ENCODE data around the gene HPN. TPM values are rescaled to one million over a fixed set of nuclear protein-coding genes. Genes with fewer than 3 reads are reported as not detected.

Gene HPN
- total and polyA plus RNA-seq, 2 of the 13 experiments (the other 11 are each of a cell fraction or from before 2014, with no cell fraction given) = 46.7 to 261 TPM

- TF ChIP-seq MTA3 (CRISPR knock-in tag; IDR thresholded peaks at IDR 0.05) (no peak), CEBPZ (IDR thresholded peaks at IDR 0.05; ENCODE audit: low read length) (no peak), ZNF484 (CRISPR knock-in tag; IDR thresholded peaks at IDR 0.05; ENCODE audit: borderline replicate concordance, low read depth) (no peak), MEIS2 (CRISPR knock-in tag; IDR thresholded peaks at IDR 0.05) (peak; percentile 55; the same call in 1 of the 2 replicates), ZNF879 (CRISPR knock-in tag; IDR thresholded peaks at IDR 0.05) (no peak), ZNF564 (CRISPR knock-in tag; IDR thresholded peaks at IDR 0.05) (0 out of 2 replicates have a peak, but pooled peaks have one; percentile 43), ZMYM4 (CRISPR knock-in tag; IDR thresholded peaks at IDR 0.05) (0 out of 2 replicates have a peak, but pooled peaks have one; percentile 5), MED1 (CRISPR knock-in tag; IDR thresholded peaks at IDR 0.05) (peak; percentile 57; the same call in 1 of the 2 replicates), ZSCAN9 (CRISPR knock-in tag; IDR thresholded peaks at IDR 0.05; ENCODE audit: borderline replicate concordance) (peak; percentile 48; the same call in 1 of the 2 replicates), SRSF4 (IDR thresholded peaks at IDR 0.05; ENCODE audit: low read depth, low read length, poor library complexity, severe bottlenecking) (no peak), ZNF414 (CRISPR knock-in tag; IDR thresholded peaks at IDR 0.05) (peak; percentile 53; the same call in 1 of the 2 replicates), PAXIP1 (CRISPR knock-in tag; conservative IDR thresholded peaks at IDR 0.05) (peak; percentile 17; the same call in 1 of the 2 replicates), SOX6 (IDR thresholded peaks at IDR 0.05) (no peak), SOX6 (CRISPR knock-in tag; IDR thresholded peaks at IDR 0.05) (peak; percentile 13; the same call in 1 of the 2 replicates), MAZ (IDR thresholded peaks at IDR 0.05; ENCODE audit: borderline replicate concordance, low read depth, low read length) (no peak), MAZ (CRISPR knock-in tag; IDR thresholded peaks at IDR 0.05; ENCODE audit: low read depth) (no peak), ZFP91 (CRISPR knock-in tag; IDR thresholded peaks at IDR 0.05; ENCODE audit: borderline replicate concordance) (0 out of 2 replicates have a peak, but pooled peaks have one; percentile 3), ZNF274 (CRISPR knock-in tag; IDR thresholded peaks at IDR 0.05) (0 out of 2 replicates have a peak, but pooled peaks have one; percentile 43), POLR2G (IDR thresholded peaks at IDR 0.05; ENCODE audit: low read depth, low read length) (no peak; the same call in 1 of the 2 replicates), YY1 (IDR thresholded peaks at IDR 0.05; ENCODE audit: insufficient read depth, insufficient replicate concordance, low read depth, low read length) (peak; percentile 18)
Observed at GRCh38 chr19:34998777-34999497, 42.6 kb upstream of the HPN start (continued).
